Hippocampal formation (tissue), 2 donors: ENCODE data around the gene HOXB8.

ENCODE experiments used
- DNase-seq, 2 donors: peaks; one replicate each; lab custom pipeline; 2025; lab: John Stamatoyannopoulos, UW

Gene HOXB8

GRCh38 chr17:48567646-48568354, 47.3 kb downstream of the HOXB8 start:
- DNase-seq = no peak

- no peak for DNase-seq
These were observed 47.9 kb downstream of the HOXB8 start for GRCh38 chr17:48567209-48567608.

- no peak for DNase-seq
These were observed 48.4 kb downstream of the HOXB8 start for GRCh38 chr17:48566717-48567116.

GRCh38 chr17:48565925-48566710, 49.0 kb downstream of the HOXB8 start:
- DNase-seq = no peak

- no peak for DNase-seq
These were observed 50.0 kb downstream of the HOXB8 start for GRCh38 chr17:48565022-48565554.

- no peak for DNase-seq
These were observed 50.7 kb downstream of the HOXB8 start for GRCh38 chr17:48564188-48565021.

GRCh38 chr17:48563867-48564187, 51.3 kb downstream of the HOXB8 start:
- no peak for DNase-seq

- DNase-seq = no peak
These were observed 51.7 kb downstream of the HOXB8 start for GRCh38 chr17:48563385-48563838.

- no peak for DNase-seq
These were observed 52.2 kb downstream of the HOXB8 start for GRCh38 chr17:48562934-48563333.
